H1 (cell line): ENCODE data around the gene TMEM181. TPM values are rescaled to one million over a fixed set of nuclear protein-coding genes. Genes with fewer than 3 reads are reported as not detected.

ENCODE experiments used
- CTCF ChIA-PET: fragments of 300-600 bp; sonication (Branson Sonifier 250); formaldehyde crosslinking; loops from one replicate; lab custom pipeline; 2021; ENCODE audit not compliant: partially characterized antibody; lab: Charles Lee
- POLR2A ChIA-PET: fragments of 300-600 bp; sonication (Branson Sonifier 250); formaldehyde crosslinking; loops from one replicate; lab custom pipeline; 2021; ENCODE audit warnings: inconsistent platforms; ENCODE audit not compliant: partially characterized antibody; lab: Charles Lee
- DNase-seq, 2 experiments: peaks; one replicate each; pipeline versions ENCODE4 v3.0.0 to v3.0.0-alpha.2; 2010 to 2022; ENCODE audit warnings: low spot score in 2 of 2, low read depth in 1 of 2, mixed read lengths in 1 of 2
- FAIRE-seq: peaks from 2 replicates; lab custom pipeline; 2011; peaks lifted over from hg19 to GRCh38; lab: Jason Lieb, UNC
- H2AFZ ChIP-seq: 2 replicates; pipeline ENCODE4 v1.8.1; 2012; ENCODE audit warnings: low read length, inconsistent platforms
- H2AK5ac ChIP-seq: 2 replicates; pipeline ENCODE4 v1.6.1; 2013; ENCODE audit warnings: low read depth, low read length
- H2BK120ac ChIP-seq: replicated peaks from 2 replicates; pipeline ENCODE3; 2013; ENCODE audit warnings: low read depth, low read length, inconsistent platforms
- H2BK12ac ChIP-seq: 2 replicates; pipeline ENCODE4 v1.6.1; 2013; ENCODE audit warnings: low read depth, low read length
- H2BK15ac ChIP-seq: 2 replicates; pipeline ENCODE4 v1.6.1; 2013; ENCODE audit warnings: low read length
- H2BK20ac ChIP-seq: 2 replicates; pipeline ENCODE4 v1.6.1; 2013; ENCODE audit warnings: low read length
- H2BK5ac ChIP-seq: 2 replicates; pipeline ENCODE4 v1.6.1; 2013; ENCODE audit warnings: low read depth, low read length
- H3K14ac ChIP-seq: 2 replicates; pipeline ENCODE4 v1.6.1; 2013; ENCODE audit warnings: inconsistent platforms; ENCODE audit not compliant: insufficient read length
- H3K18ac ChIP-seq: 2 replicates; pipeline ENCODE4 v1.6.1; 2013; ENCODE audit warnings: low read length; ENCODE audit errors: extremely low read depth
- H3K23ac ChIP-seq: 2 replicates; pipeline ENCODE4 v1.6.1; 2013; ENCODE audit warnings: inconsistent platforms; ENCODE audit not compliant: insufficient read length
- H3K23me2 ChIP-seq: 2 replicates; pipeline ENCODE4 v1.6.1; 2013; ENCODE audit warnings: low read depth, low read length
- H3K27ac ChIP-seq: 2 replicates; pipeline ENCODE4 v1.6.1; 2011; ENCODE audit warnings: low read depth, low read length, inconsistent platforms
- H3K27me3 ChIP-seq, 4 experiments: replicated peaks in 1 of 4; 1 replicate in 1 of 4; 2 replicates in 3 of 4; pipeline versions ENCODE4 v1.6.1 to v1.8.1; 2011 to 2013; ENCODE audit warnings: low read length in 3 of 4, mild to moderate bottlenecking in 3 of 4, inconsistent platforms in 2 of 4, mixed read lengths in 2 of 4, moderate library complexity in 1 of 4; ENCODE audit not compliant: control insufficient read depth in 3 of 4, insufficient read depth in 3 of 4; ENCODE audit errors: extremely low read depth in 1 of 4
- H3K36me3 ChIP-seq, 4 experiments: 2 replicates each; pipeline versions ENCODE4 v1.6.1 to v1.8.1; 2011 to 2013; ENCODE audit warnings: mild to moderate bottlenecking in 4 of 4, low read length in 3 of 4, moderate library complexity in 2 of 4, control low read depth in 1 of 4, inconsistent platforms in 1 of 4; ENCODE audit not compliant: insufficient read depth in 4 of 4, control insufficient read depth in 2 of 4
- H3K4ac ChIP-seq: replicated peaks from 2 replicates; pipeline ENCODE3; 2013; ENCODE audit warnings: low read length, low read depth, mixed read lengths, inconsistent platforms; ENCODE audit not compliant: insufficient read length
- H3K4me1 ChIP-seq, 4 experiments: replicated peaks in 1 of 4; 1 replicate in 1 of 4; 2 replicates in 3 of 4; pipeline versions ENCODE4 v1.6.1 to v1.8.1; 2011 to 2013; ENCODE audit warnings: low read length in 3 of 4, inconsistent platforms in 2 of 4, mixed read lengths in 1 of 4; ENCODE audit not compliant: insufficient read depth in 4 of 4, control insufficient read depth in 3 of 4
- H3K4me2 ChIP-seq, 2 experiments: 2 replicates each; pipeline versions ENCODE4 v1.6.1 to v1.8.1; 2011 to 2013; ENCODE audit warnings: low read depth in 2 of 2, low read length in 2 of 2, control low read depth in 1 of 2, inconsistent platforms in 1 of 2, mild to moderate bottlenecking in 1 of 2; ENCODE audit not compliant: insufficient read depth in 1 of 2
- H3K4me3 ChIP-seq, 4 experiments: fragments of 200-600, 300-600 bp in 1 of 4; sonication (generic), shearing (Covaris generic), sonication (Bioruptor Twin) in 1 of 4; 2 replicates each; pipeline versions ENCODE4 v1.5.1 to v1.8.1; 2011 to 2016; ENCODE audit warnings: low read length in 4 of 4, low read depth in 3 of 4, control low read depth in 2 of 4, inconsistent platforms in 2 of 4, mild to moderate bottlenecking in 2 of 4, mixed read lengths in 1 of 4, moderate library complexity in 1 of 4; ENCODE audit not compliant: insufficient read depth in 2 of 4; ENCODE audit errors: extremely low read depth in 1 of 4
- H3K56ac ChIP-seq: replicated peaks from 2 replicates; pipeline ENCODE3; 2013; ENCODE audit warnings: low read depth, mild to moderate bottlenecking, mixed read lengths, low read length, inconsistent platforms; ENCODE audit not compliant: insufficient read length
- H3K79me1 ChIP-seq: 2 replicates; pipeline ENCODE4 v1.6.1; 2013; ENCODE audit warnings: low read depth, low read length, control low read depth
- H3K79me2 ChIP-seq, 2 experiments: 2 replicates each; pipeline versions ENCODE4 v1.6.1 to v1.8.1; 2012 to 2013; ENCODE audit warnings: low read length in 2 of 2, mild to moderate bottlenecking in 2 of 2, inconsistent platforms in 1 of 2; ENCODE audit not compliant: insufficient read depth in 2 of 2, control insufficient read depth in 1 of 2
- H3K9ac ChIP-seq, 4 experiments: replicated peaks in 1 of 4; 1 replicate in 1 of 4; 2 replicates in 3 of 4; pipeline versions ENCODE4 v1.6.1 to v1.8.1; 2011 to 2013; ENCODE audit warnings: low read depth in 3 of 4, low read length in 3 of 4, control low read depth in 2 of 4, mild to moderate bottlenecking in 2 of 4, moderate library complexity in 2 of 4, inconsistent platforms in 1 of 4; ENCODE audit errors: extremely low read depth in 1 of 4
- H3K9me3 ChIP-seq, 2 experiments: 2 replicates each; pipeline versions ENCODE4 v1.6.1 to v1.8.1; 2012 to 2013; ENCODE audit warnings: mild to moderate bottlenecking in 2 of 2, moderate library complexity in 2 of 2, control low read depth in 1 of 2, inconsistent platforms in 1 of 2, low read depth in 1 of 2, low read length in 1 of 2, mixed read lengths in 1 of 2; ENCODE audit not compliant: insufficient read depth in 2 of 2
- H4K20me1 ChIP-seq, 2 experiments: replicated peaks in 1 of 2; 2 replicates each; pipeline versions ENCODE3 to v1.8.1; 2011 to 2013; ENCODE audit warnings: inconsistent platforms in 2 of 2, low read length in 2 of 2, mild to moderate bottlenecking in 1 of 2; ENCODE audit not compliant: insufficient read depth in 2 of 2, control insufficient read depth in 1 of 2
- H4K5ac ChIP-seq: 2 replicates; pipeline ENCODE4 v1.6.1; 2013; ENCODE audit warnings: low read length, low read depth, mixed read lengths, inconsistent platforms; ENCODE audit not compliant: insufficient read length
- H4K8ac ChIP-seq: 2 replicates; pipeline ENCODE4 v1.8.0; 2013; ENCODE audit warnings: mild to moderate bottlenecking, moderate library complexity, low read length, inconsistent platforms; ENCODE audit not compliant: insufficient read depth; ENCODE audit errors: extremely low read depth
- H4K91ac ChIP-seq: replicated peaks from 2 replicates; pipeline ENCODE3; 2013; ENCODE audit warnings: low read length, mixed read lengths, inconsistent platforms; ENCODE audit not compliant: insufficient read length
- MAFK ChIP-seq: IDR thresholded peaks from 2 replicates; pipeline ENCODE4 v1.6.1; 2012; ENCODE audit warnings: low read depth, mild to moderate bottlenecking, improper control_type of control experiment, low read length
- SIN3A ChIP-seq, 2 experiments: IDR thresholded peaks in 1 of 2; conservative IDR thresholded peaks in 1 of 2; 2 replicates each; pipeline ENCODE4 v1.6.1; 2011 to 2012; ENCODE audit warnings: low read length in 2 of 2, improper control_type of control experiment in 1 of 2, low read depth in 1 of 2, mild to moderate bottlenecking in 1 of 2
- TBP ChIP-seq: IDR thresholded peaks from 2 replicates; pipeline ENCODE4 v1.6.1; 2011; ENCODE audit warnings: low read depth, low read length, improper control_type of control experiment
- WGBS, 2 experiments: shearing (Covaris generic) in 1 of 2; methylation state at CpG; one replicate each; pipeline versions ENCODE4 v1.1.6 to v1.1.7; 2013 to 2015; ENCODE audit warnings: low lambda C conversion rate in 2 of 2, mixed read lengths in 2 of 2, inconsistent platforms in 1 of 2, low coverage in 1 of 2, missing lambda C conversion rate in 1 of 2; ENCODE audit not compliant: insufficient replicate concordance in 2 of 2, insufficient coverage in 1 of 2, insufficient read length in 1 of 2; ENCODE audit errors: extremely low coverage in 1 of 2, missing lambda C conversion rate in 1 of 2; 5-methylcytosine and 5-hydroxymethylcytosine counted together
- polyA plus RNA-seq, 7 experiments: library from polyadenylated mRNA; depleted of rRNA in 3 of 7; stranded (reverse) in 5 of 7; unstranded in 2 of 7; fragments of >200 nt in 5 of 7; fragments of 200-250 nt in 2 of 7; gene quantifications; 1 replicate in 5 of 7; 2 replicates in 1 of 7; 4 replicates in 1 of 7; pipeline versions ENCODE4 v1.2.1 to v1.2.3, GENCODE V29; 2011 to 2013; ENCODE audit warnings: missing spikeins in 2 of 7, mixed read lengths in 2 of 7
- total RNA-seq: library from RNA; stranded (reverse); fragmentation: NEBNext Ultra II Directional; extraction: Animal tissue kit (Norgen Biotek cat#: 25700); gene quantifications from 2 replicates; pipeline ENCODE4 v1.2.1, GENCODE V29; 2021

TMEM181 gene
- total and polyA plus RNA-seq, 2 of the 8 experiments (the other 6 are each of a cell fraction or from before 2014, with no cell fraction given), result 8.6 to 19.0 TPM

DNA sequence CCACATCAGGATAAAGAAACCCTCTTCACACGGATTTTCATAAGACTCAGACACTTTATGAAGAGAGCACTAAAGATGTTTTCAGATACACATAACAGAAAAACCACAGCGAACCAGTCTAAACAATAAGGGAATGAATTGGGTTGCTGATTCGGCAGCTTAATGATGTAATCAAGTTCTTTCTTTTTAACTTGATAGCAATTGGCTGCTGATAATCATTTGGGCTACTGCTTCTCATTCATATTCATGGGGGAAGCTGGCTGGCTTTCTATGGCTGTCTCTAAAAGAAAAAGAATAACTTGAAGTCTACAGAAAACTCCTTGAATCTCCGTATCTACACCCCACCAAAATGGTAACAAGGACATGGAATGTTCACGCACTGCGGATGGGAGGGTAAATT lies 20.0 kb upstream of the TMEM181 start:
- no peak overlapping the region for H3K4me3 ChIP-seq
- H3K18ac ChIP-seq, result no peak overlapping the region
- no peak overlapping the region for H2BK120ac ChIP-seq
- DNase-seq (no peak), FAIRE-seq (no peak)
- H3K4me2 ChIP-seq, result no peak overlapping the region
- peaks cover 2% of the 10 kb centered on the region; the same call in 1 of the 2 replicates for H3K23me2 ChIP-seq
- TF ChIP-seq SIN3A (conservative IDR thresholded peaks at IDR 0.05 in 1 of 2, IDR thresholded peaks at IDR 0.05 in 1 of 2; ENCODE audit: low read depth in 1 of 2, low read length in 2 of 2) (no peak), TBP (no peak), MAFK (no peak)
- no peak overlapping the region for H4K5ac ChIP-seq
- no peak overlapping the region for H4K8ac ChIP-seq
- H3K14ac ChIP-seq, result no peak overlapping the region
- ChIA-PET CTCF (interaction anchor here (0.8 to 2.4 kb wide), 9 partner anchors 14 to 327 kb away, joined by 3 to 8 read pairs (median 4); no protein-coding TSS in a partner anchor), POLR2A (interaction anchor here (1.4 to 4.2 kb wide), 3 partner anchors 15 to 28 kb away, joined by 4 to 19 read pairs (median 7); partner anchors contain the start of gene TMEM181)
- H3K9me3 ChIP-seq, result no peaks in the 10 kb centered on the region
- H3K36me3 ChIP-seq, result peaks cover 0 to 3% (median 0%) of the 10 kb centered on the region in 4 experiments; a peak in 1 of 8 replicates
- no peak overlapping the region for H2BK15ac ChIP-seq
- no peak overlapping the region for H2BK20ac ChIP-seq
- H2AK5ac ChIP-seq, result no peak overlapping the region
- H2BK5ac ChIP-seq, result no peak overlapping the region
- no peak overlapping the region for H3K27ac ChIP-seq
- H3K79me1 ChIP-seq, result no peaks in the 10 kb centered on the region
- peaks cover 0 to 3% (median 1%) of the 10 kb centered on the region in 4 experiments; a peak in 3 of 7 replicates for H3K27me3 ChIP-seq
- H4K91ac ChIP-seq, result no peak overlapping the region
- no peak overlapping the region for H2AFZ ChIP-seq
- H4K20me1 ChIP-seq, result no peaks in the 10 kb centered on the region
- H3K79me2 ChIP-seq, result no peaks in the 10 kb centered on the region
- H3K56ac ChIP-seq, result no peak overlapping the region
- 87% methylated on average over 6 of the region's 6 CpGs; no CpG with 5 or more reads in 1 of the 2 experiments for WGBS, 2 experiments
- peaks cover 2 to 3% (median 2%) of the 10 kb centered on the region in 4 experiments; a peak in 3 of 7 replicates for H3K4me1 ChIP-seq
- no peak overlapping the region for H3K9ac ChIP-seq
- no peak overlapping the region for H3K4ac ChIP-seq
- H3K23ac ChIP-seq, result no peak overlapping the region
- H2BK12ac ChIP-seq, result no peak overlapping the region
